ENCODE data around the gene TTLL1. TPM values are rescaled to one million over a fixed set of nuclear protein-coding genes. Genes with fewer than 3 reads are reported as not detected.
A peak's percentile ranks its signal among the peaks of the same experiment; 100 is the strongest.

The TTLL1 gene
- total RNA-seq, 1 donor from 2014 or later, result 9.4 TPM

GRCh38 chr22:43014869-43015676 lies 74.1 kb downstream of the TTLL1 start, which contains the start of gene PACSIN2:
Gene PACSIN2, minus strand, starts transcription at chr22:43015149. Its CDS starts 103,069 bp downstream, at chr22:42912080.
- peak within 1 kb of the TSS; percentile 86 for H3K4me3 ChIP-seq
- Mint-ChIP-seq H3K9me3 (no peaks in the 10 kb centered on the region), H3K36me3 (no peaks in the 10 kb centered on the region), H3K27ac (peak within 1 kb of the TSS; percentile 60), H3K4me3 (peak within 1 kb of the TSS; percentile 95), H3K4me1 (peaks cover 30% of the 10 kb centered on the region), H3K27me3 (ENCODE audit: insufficient read depth, low read depth) (peaks cover 8% of the 10 kb centered on the region)
- DNase-seq (ENCODE audit: low spot score), result peak; percentile 100
- peak within 1 kb of the TSS; percentile 84 for H3K27ac ChIP-seq
- H3K27me3 ChIP-seq, result peaks cover 8% of the 10 kb centered on the region
- H3K9me3 ChIP-seq (ENCODE audit: low read depth), result no peaks in the 10 kb centered on the region
- peak within 1 kb of the TSS; percentile 59 for H3K9ac ChIP-seq
- no peaks in the 10 kb centered on the region for H3K36me3 ChIP-seq
- H3K4me1 ChIP-seq, result peaks cover 8% of the 10 kb centered on the region
- H3F3A ChIP-seq (ENCODE audit: low read depth), result peaks cover 17% of the 10 kb centered on the region
- TF ChIP-seq, protein P1, sequence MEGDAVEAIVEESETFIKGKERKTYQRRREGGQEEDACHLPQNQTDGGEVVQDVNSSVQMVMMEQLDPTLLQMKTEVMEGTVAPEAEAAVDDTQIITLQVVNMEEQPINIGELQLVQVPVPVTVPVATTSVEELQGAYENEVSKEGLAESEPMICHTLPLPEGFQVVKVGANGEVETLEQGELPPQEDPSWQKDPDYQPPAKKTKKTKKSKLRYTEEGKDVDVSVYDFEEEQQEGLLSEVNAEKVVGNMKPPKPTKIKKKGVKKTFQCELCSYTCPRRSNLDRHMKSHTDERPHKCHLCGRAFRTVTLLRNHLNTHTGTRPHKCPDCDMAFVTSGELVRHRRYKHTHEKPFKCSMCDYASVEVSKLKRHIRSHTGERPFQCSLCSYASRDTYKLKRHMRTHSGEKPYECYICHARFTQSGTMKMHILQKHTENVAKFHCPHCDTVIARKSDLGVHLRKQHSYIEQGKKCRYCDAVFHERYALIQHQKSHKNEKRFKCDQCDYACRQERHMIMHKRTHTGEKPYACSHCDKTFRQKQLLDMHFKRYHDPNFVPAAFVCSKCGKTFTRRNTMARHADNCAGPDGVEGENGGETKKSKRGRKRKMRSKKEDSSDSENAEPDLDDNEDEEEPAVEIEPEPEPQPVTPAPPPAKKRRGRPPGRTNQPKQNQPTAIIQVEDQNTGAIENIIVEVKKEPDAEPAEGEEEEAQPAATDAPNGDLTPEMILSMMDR (IDR thresholded peaks at IDR 0.05), result no peak
- no peak for TF ChIP-seq EZH2 (IDR thresholded peaks at IDR 0.05)
- no peak for TF ChIP-seq EZH2phosphoT487 (IDR thresholded peaks at IDR 0.05)
- H2AFZ ChIP-seq (replicated peaks), result peak within 1 kb of the TSS; percentile 46
- H3K4me2 ChIP-seq, result peak within 1 kb of the TSS; percentile 81
- H4K20me1 ChIP-seq (ENCODE audit: low read depth), result peaks cover 35% of the 10 kb centered on the region
- H3K79me2 ChIP-seq (ENCODE audit: low read depth), result peaks cover 44% of the 10 kb centered on the region

- H3K27me3 Mint-ChIP-seq (ENCODE audit: insufficient read depth, low read depth), result peaks cover 8% of the 10 kb centered on the region
- Histone ChIP-seq H3K9me3 (ENCODE audit: low read depth) (no peaks in the 10 kb centered on the region), H3K4me2 (peak overlapping the region; percentile 78), H3K27me3 (peaks cover 8% of the 10 kb centered on the region), H3K79me2 (ENCODE audit: low read depth) (peaks cover 51% of the 10 kb centered on the region), H3K4me3 (peak overlapping the region; percentile 86), H4K20me1 (ENCODE audit: low read depth) (peaks cover 36% of the 10 kb centered on the region), H3K36me3 (no peaks in the 10 kb centered on the region), H3K4me1 (peaks cover 8% of the 10 kb centered on the region), H3F3A (ENCODE audit: low read depth) (peaks cover 17% of the 10 kb centered on the region), H3K9ac (peak overlapping the region; percentile 59), H3K27ac (peak overlapping the region; percentile 84), H2AFZ (replicated peaks) (peak overlapping the region; percentile 46)
- DNase-seq (ENCODE audit: low spot score), result peak; percentile 80
- H3K9me3 Mint-ChIP-seq, result no peaks in the 10 kb centered on the region
- no peak for TF ChIP-seq EZH2 (IDR thresholded peaks at IDR 0.05)
- no peak for TF ChIP-seq EZH2phosphoT487 (IDR thresholded peaks at IDR 0.05)
- TF ChIP-seq, protein P1 (IDR thresholded peaks at IDR 0.05), result no peak
- no peaks in the 10 kb centered on the region for H3K36me3 Mint-ChIP-seq
- H3K4me3 Mint-ChIP-seq, result peak overlapping the region; percentile 95
- peaks cover 30% of the 10 kb centered on the region for H3K4me1 Mint-ChIP-seq
- peak overlapping the region; percentile 60 for H3K27ac Mint-ChIP-seq
Measured at GRCh38 chr22:43014316-43014868, 74.8 kb downstream of the TTLL1 start.

DNA sequence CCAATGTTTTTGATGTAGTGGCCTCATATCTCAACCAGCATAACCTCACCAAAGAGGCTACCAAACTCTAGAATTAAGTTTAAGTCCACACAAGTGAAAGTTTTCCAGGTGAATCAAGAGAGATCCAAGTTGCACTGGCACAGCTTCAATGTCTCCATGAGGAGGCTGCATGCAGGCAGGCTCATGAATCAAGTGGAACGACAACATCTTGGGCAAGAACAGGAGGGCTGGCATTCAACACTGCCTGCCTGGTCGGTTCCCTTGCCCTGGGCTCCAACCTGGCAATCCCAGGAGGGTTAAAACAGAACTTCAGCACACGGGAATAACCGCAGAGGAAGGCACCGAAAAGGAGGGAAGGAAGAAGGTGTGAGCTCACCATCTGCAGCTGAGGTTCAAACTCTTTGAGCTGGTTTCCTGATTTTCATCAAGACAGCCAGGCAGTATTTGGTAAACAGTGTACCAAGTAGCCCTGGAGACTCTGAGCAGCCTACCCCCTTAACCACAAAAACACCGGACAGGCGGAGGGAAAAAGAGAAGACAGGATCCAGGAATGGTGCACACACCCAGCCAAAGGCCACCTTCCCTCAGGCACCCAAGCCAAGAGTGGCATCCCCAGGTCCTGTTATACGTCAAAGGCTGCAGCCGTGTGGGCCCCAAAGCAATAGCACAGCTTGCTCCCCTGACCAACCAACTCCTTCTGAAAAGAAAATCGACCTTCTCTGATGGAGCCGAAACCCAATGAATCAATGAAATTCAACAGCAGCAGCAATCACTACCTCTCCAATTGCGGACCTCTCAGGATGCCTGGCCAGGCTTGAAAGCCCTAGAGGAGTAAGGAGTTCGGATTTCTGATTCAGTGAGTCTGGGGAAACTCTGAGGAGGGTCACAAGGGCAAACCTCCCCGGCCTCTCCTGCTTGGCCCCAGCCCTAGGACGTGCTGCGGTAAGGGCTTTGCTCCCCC lies 75.6 kb downstream of the TTLL1 start:
- Mint-ChIP-seq H3K27ac (no peak overlapping the region), H3K9me3 (no peaks in the 10 kb centered on the region), H3K27me3 (ENCODE audit: insufficient read depth, low read depth) (peaks cover 8% of the 10 kb centered on the region), H3K4me3 (peak overlapping the region; percentile 95), H3K36me3 (no peaks in the 10 kb centered on the region), H3K4me1 (peaks cover 29% of the 10 kb centered on the region)
- Histone ChIP-seq H2AFZ (replicated peaks) (no peak overlapping the region), H3K36me3 (no peaks in the 10 kb centered on the region), H3F3A (ENCODE audit: low read depth) (peaks cover 17% of the 10 kb centered on the region), H3K27ac (no peak overlapping the region), H3K27me3 (peaks cover 8% of the 10 kb centered on the region), H3K9ac (peak overlapping the region; percentile 21), H3K79me2 (ENCODE audit: low read depth) (peaks cover 58% of the 10 kb centered on the region), H3K9me3 (ENCODE audit: low read depth) (no peaks in the 10 kb centered on the region), H3K4me3 (peak overlapping the region; percentile 86), H3K4me1 (peaks cover 8% of the 10 kb centered on the region), H4K20me1 (ENCODE audit: low read depth) (peaks cover 44% of the 10 kb centered on the region), H3K4me2 (peak overlapping the region; percentile 78)
- TF ChIP-seq, protein P1 (IDR thresholded peaks at IDR 0.05), result no peak
- no peak for TF ChIP-seq EZH2phosphoT487 (IDR thresholded peaks at IDR 0.05)
- no peak for TF ChIP-seq EZH2 (IDR thresholded peaks at IDR 0.05)
- DNase-seq (ENCODE audit: low spot score), result peak; percentile 61

Measured in neural progenitor cell (in vitro differentiated cells).